ENCODE data around the gene PDIA2.

The PDIA2 gene

DNA sequence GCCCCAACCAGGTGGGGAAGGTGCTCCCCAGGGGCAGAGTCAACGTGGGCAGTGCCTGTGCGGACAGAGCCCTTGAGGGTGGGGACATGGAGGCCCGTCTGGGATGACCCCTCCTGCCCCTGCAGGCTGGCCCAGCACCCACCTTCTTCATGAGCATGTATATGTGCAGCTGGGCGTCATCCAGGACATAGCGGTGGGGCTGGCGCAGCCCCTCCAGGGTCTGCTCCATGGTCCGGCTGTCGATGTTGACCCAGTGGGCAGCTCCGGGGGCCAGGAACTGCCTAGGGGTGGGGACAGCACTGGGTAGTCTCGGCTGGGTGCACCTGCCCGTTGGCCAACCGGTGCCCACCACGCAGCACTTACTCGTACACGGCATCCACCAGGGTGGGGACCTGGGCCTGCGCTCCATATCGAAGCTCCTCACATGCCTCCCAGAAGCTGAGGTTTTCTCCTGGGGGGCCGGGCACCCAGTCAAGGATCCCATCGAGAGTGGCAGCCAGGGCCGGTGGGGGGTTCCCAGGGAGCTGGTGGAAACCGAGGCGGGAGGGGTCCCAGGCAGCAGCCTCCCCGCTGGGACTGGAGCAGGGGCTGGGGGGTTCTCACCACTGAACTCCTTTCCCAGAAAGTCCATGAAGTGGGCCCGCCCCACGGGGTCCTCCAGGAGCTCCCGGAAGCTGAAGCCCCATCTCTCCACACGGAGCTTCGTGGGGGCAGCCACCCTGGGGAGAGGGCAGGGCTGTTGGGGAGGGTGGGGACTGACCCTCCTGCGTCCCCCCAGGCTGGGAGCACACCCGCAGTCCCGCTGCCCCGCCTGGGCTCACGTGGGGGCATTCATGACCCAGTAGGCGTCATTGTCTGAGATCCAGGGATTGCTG is 12.3 kb upstream of the PDIA2 start:
- TF ChIP-seq, protein P1, sequence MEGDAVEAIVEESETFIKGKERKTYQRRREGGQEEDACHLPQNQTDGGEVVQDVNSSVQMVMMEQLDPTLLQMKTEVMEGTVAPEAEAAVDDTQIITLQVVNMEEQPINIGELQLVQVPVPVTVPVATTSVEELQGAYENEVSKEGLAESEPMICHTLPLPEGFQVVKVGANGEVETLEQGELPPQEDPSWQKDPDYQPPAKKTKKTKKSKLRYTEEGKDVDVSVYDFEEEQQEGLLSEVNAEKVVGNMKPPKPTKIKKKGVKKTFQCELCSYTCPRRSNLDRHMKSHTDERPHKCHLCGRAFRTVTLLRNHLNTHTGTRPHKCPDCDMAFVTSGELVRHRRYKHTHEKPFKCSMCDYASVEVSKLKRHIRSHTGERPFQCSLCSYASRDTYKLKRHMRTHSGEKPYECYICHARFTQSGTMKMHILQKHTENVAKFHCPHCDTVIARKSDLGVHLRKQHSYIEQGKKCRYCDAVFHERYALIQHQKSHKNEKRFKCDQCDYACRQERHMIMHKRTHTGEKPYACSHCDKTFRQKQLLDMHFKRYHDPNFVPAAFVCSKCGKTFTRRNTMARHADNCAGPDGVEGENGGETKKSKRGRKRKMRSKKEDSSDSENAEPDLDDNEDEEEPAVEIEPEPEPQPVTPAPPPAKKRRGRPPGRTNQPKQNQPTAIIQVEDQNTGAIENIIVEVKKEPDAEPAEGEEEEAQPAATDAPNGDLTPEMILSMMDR (conservative IDR thresholded peaks at IDR 0.05): no peak
- no peak for TF ChIP-seq ZFX (IDR thresholded peaks at IDR 0.05)

DNA sequence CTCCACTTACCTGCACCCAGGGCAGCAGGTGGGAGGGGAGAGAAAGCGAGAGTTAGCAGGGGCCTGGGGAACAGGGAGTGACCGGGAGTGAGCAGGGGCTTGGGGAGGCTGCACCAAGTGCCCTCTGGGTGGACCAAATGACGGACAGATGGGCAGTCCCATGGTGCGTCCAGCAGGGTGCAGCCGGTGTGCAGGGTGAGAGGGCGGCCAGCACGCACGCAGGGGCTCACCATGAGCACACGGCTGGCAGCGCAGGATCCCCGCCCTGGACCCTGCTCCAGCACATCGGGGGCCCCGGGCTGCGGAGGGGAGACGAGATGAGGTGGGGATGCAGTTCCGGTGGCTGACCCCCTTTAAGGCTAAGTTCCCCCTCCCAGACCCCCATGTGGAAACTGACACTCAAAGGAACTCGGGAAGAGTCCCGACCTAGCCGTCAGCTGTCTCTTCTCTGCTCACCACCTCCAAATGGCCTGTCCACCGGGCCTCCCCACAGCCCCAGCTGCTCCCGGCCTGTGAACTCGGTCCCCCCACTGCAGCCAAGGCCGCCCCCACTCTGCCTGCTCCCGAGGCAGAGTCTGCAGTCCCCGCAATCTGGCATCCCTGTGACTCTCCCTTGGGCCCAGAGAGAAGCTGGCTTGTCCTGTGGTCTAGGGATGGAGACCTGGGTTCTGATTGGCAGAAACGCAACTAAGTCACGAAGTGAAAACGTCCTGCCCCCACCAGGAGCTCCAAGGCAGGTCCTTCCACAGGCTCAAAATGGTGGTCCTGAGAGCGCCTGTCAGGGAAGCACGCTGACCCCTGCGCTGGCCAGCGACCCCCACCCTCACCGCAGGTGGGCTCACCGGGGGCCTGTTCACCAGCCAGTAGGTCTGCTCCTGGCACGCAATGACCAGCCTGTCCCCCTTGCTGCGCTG is 10.1 kb upstream of the PDIA2 start:
- no peak overlapping the region; the same call in 1 of the 2 replicates for H3K27ac ChIP-seq
- TF ChIP-seq, protein P1 (conservative IDR thresholded peaks at IDR 0.05): no peak
- no peak for TF ChIP-seq ZFX (IDR thresholded peaks at IDR 0.05)

More for the DNA sequence above, 12.3 kb upstream of the PDIA2 start:
- no peak overlapping the region for H3K27ac ChIP-seq

DNA sequence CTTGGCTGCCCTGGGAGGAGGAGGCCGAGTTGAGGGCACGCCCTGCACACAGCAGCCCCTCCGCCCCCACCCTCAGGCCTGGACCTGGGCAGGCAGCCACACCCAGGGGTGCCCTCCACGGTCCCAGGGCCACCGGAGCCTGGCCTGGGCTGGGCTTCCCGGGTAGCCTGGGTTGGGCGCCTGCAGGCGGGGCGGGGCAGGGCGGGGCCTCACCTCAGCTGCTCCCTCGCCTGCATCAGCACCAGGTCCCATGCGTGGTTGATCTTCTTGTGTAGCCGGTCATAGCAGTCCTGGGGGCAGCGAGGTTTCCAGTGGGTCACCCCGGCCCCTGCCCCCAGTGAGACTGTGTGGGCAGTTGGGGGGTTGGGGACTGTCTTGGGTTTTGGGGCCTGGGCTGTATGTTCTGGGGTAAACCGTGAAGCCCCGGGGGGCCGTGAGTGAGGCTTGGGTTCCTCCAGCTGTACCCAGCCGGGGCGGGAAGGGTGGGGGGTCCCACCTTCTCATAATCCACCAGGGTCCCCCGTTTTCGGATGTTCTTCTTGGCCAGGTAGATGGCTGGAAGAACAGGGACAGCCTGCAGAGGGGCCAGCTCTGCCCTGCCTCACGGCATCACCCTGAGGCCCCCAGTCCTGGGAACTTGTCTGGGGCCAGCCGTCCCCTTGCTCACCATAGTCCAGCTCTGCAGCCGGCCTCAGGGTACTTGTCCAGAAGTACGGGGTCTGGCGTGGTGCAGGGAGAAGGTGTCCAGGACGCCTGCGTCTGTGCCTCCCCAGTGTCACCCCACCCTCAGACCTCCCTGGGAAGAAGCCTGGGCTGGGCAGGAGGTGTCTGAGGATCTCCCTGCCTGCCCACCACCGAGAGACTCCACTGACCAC is 9.2 kb upstream of the PDIA2 start:
- TF ChIP-seq ZFX (IDR thresholded peaks at IDR 0.05): no peak
- TF ChIP-seq, protein P1 (conservative IDR thresholded peaks at IDR 0.05): no peak
- no peak overlapping the region; the same call in 1 of the 2 replicates for H3K27ac ChIP-seq

DNA sequence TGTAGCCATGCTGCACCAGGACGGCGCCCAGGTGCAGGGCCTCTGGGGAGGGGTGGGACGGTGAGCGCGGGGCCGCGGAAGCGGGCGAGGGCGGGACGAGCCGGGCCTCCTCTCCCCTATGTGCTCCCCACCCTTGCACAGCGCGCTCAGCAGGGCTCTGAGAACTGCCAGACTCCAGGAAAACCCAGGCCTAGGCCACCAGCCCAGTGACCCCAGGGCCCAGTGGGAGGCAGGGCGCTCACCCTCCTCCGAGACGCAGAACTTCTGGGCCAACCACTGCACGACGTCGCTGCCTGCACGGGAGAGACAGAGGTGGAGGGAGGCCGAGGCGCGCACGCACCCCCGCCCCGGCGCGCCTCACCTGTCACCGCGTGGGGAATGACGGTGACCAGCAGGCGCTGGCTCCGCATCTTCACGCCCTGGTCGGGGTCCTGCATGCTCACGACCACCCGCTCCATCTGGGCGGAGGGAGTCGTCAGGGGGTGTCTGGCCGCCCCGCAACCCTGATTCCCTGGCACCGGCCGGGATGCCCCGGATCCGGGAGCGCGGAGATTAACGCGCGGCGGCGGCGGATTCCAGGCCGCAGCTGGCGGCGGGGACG is 7.8 kb upstream of the PDIA2 start:
- TF ChIP-seq, protein P1 (conservative IDR thresholded peaks at IDR 0.05): no peak
- no peak for TF ChIP-seq ZFX (IDR thresholded peaks at IDR 0.05)
- H3K27ac ChIP-seq: no peak overlapping the region

DNA sequence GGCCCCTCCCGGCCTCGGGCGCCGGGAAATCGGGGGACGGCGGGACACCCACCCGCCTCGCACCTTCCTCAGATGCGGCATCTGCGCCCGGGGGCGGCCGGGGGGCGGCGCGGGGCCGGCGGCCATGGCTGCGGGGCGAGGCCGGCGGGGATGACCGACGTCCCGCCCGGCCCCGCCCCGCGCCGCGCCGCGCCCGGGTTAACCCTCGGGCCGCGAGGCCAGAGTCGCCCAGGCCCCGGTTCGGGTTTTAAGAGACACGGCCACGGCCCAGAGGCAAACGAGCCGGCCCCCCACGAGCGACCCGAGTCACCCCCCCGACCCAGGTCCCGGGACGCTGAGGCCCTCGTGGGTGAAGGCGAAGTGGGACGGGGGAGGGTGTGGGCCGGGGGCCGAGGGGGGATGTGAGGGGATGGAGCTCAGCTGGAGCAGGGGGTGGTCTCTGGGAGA is 7.2 kb upstream of the PDIA2 start, which contains the start of gene RGS11:
TSS of gene RGS11 (minus strand) at position 159 of the 447 bp plus-strand sequence. CDS start at position 126, 33 bp downstream.
- no peak within 1 kb of the TSS for H3K27ac ChIP-seq
- TF ChIP-seq ZFX (IDR thresholded peaks at IDR 0.05): no peak
- TF ChIP-seq, protein P1 (conservative IDR thresholded peaks at IDR 0.05): no peak

DNA sequence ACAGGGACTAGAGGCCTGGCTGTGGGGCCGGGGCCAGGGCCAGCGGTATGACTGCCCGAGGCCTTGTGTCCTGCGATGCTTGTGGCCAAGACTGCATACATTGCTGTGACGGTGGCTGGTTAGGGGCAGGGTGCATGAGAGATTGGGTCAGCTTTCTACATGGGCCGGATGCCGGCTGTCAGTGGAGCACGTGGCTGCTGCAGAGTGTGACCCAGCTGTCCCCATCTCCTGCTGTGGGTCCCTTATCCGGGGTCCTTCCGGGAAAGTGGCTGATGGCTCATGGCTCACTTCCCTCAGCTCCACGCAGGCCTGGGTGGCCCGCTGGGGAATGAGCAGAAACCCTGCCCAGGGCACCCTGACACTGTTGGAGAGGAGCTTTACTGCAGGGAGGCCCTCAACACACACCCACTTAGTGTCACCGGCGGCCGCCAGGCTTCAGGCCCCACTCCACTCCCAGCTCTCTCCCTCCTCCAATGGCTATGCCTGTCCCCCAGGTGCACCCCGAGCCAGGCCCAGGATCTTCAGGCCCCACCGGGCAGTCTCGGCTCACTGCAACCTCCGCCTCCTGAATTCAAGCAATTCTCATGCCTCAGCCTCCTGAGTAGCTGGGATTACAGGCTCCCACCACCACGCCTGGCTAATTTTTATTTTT is 6.4 kb upstream of the PDIA2 start:
- TF ChIP-seq, protein P1 (conservative IDR thresholded peaks at IDR 0.05): no peak
- no peak for TF ChIP-seq ZFX (IDR thresholded peaks at IDR 0.05)
- no peak overlapping the region for H3K27ac ChIP-seq
